Measurements from ENCODE around the gene FBXO17.
"Not testable (repeated sequence)": the region's sequence is repeated elsewhere in the genome, so short reads cannot be mapped to it uniquely, and the experiment has no call there.

FBXO17 gene

DNA sequence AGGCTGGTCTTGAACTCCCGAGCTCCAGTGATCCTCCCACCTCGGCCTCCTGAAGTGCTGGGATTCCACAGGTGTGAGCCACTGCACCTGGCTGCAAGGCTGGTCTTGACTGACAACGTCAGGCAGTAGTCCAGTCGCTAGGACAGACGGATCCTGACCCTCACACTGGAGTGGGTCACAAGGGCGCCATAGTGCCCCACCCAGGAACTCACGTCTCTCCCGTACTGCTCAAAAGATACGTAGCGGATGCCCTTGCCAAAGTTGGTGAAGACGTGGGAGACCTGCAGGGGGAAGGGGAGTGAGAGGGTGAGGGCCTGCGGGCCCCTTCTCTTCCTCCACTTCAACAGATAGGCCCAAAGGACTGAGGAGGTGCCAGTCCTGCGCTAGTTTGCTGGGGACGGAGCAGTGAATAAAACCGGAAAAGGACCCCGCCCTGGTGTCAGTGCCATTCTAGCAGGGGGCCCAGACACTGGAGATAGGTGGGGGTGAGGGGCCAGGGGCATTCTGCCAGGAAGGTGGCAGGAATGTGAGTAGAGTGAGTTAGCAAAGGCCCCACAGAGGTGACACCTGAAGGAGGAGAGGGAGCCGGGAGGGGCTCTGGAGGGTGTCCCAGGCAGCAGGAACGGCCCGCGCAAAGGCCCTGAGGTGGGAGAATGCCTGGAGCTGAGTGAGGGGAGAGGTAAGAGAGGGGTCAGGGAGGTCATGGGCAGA is 32.9 kb downstream of the FBXO17 start:
- DNase-seq = no peak

DNA sequence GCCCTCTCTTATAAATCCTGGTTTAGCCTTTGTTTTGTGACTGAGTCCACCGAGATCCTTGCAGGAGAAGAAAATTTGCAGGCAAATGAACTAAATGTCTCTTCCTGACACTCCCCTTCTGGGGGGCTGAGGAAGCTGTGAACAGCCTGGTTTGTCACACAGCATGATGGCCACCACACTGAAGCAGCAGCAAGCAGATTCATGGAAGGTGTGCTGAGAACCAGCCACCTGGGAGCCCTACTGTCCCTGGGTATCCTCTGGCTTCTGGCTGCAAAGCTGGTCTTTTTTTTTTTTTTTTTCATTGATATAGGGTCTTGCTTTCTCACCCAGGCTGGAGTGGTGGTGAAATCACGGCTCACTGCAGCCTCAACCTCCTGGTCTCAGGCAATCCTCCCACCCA is 33.6 kb downstream of the FBXO17 start:
- DNase-seq = no peak

DNA sequence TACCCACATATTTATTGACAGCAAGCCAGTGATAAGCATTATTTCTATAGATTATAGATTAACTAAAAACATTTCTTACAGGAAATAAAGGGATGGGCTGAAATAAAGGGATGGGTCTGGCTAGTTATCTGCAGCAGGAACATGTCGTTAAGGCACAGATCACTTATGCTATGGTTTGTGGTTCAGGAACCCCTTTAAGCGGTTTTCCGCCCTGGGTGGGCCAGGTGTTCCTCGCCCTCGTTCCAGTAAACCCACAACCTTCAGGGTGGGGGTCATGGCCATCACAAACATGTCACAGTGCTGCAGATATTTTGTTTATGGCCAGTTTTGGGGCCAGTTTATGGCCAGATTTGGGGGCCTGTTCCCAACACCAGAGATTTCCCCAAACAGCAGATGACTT is 34.1 kb downstream of the FBXO17 start:
- DNase-seq = not testable (repeated sequence)

DNA sequence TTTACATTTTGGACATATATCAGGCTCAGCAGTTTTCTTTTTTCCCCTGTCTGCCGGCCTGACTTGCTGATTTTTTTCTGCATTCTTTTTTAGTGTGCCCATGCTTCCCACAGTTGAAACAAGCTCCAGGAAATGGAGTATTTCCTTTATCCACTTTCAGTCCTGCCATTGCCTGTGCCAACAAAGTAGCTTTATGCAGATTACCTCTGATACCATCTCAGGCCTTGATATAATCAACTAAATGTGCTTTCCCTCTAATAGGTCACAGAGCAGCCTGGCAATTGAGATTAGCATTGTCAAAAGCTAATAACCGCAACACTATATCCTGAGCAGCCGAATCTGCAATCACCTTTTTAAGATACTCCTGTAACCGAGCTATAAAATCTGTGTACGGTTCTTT is 35.6 kb downstream of the FBXO17 start:
- DNase-seq = no peak

DNA sequence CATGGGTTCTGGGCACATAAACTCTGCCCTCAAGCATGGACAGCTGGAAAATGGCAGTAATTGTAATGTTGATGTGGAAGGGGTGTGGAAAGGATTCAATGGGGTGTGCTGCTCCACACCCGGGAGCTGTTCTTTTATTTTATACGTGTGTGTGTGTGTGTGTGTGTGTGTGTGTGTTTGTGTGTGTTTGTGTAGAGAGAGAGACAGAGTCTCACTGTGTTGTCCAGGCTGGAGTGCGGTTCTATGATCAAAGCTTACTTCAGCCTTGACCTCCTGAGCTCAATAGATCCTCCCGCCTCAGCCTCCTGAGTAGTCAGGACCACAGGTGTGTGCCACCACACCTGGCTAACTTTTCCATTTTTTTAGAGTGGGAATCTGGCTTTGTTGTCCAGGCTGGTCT is 42.0 kb downstream of the FBXO17 start:
- DNase-seq = no peak

DNA sequence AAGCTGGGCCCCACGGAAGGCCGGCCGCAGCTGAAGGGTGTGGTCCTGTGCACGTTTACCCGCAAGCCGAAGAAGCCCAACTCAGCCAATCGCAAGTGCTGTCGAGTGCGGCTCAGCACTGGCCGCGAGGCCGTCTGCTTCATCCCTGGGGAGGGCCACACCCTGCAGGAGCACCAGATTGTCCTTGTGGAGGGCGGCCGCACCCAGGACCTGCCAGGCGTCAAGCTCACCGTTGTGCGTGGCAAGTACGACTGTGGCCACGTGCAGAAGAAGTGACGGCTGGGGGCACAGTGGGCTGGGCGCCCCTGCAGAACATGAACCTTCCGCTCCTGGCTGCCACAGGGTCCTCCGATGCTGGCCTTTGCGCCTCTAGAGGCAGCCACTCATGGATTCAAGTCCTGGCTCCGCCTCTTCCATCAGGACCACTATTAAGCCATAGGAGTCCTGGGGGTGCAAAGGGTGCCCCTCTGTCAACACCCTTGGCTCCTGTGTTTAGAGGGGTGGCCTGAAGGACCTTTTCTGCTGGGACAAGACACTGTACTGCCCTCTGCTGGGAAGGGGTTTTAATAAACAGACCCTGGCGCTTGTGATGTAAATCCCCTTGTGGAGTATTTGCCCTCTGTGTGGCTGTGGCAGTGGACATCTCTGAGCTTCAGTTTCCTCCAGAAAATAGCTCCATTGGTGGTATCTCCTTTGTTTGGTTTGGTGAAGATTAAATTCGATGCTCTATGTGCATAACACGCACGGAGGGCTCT is 42.9 kb downstream of the FBXO17 start:
- peak; percentile 32 to 39 for DNase-seq

DNA sequence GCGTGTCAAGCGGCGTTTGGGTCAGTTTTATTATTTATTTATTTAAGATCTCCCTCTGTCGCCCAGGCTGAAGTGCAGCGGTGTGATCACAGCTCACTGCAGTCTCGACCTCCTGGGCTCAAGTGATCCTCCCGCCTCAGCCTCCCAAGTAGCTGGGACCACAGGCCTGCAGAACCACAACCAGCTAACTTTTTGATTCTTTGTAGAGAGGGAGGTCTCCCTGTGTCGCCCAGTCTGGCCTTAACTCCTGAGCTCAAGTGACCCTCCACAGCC is 44.1 kb downstream of the FBXO17 start:
- no peak for DNase-seq

DNA sequence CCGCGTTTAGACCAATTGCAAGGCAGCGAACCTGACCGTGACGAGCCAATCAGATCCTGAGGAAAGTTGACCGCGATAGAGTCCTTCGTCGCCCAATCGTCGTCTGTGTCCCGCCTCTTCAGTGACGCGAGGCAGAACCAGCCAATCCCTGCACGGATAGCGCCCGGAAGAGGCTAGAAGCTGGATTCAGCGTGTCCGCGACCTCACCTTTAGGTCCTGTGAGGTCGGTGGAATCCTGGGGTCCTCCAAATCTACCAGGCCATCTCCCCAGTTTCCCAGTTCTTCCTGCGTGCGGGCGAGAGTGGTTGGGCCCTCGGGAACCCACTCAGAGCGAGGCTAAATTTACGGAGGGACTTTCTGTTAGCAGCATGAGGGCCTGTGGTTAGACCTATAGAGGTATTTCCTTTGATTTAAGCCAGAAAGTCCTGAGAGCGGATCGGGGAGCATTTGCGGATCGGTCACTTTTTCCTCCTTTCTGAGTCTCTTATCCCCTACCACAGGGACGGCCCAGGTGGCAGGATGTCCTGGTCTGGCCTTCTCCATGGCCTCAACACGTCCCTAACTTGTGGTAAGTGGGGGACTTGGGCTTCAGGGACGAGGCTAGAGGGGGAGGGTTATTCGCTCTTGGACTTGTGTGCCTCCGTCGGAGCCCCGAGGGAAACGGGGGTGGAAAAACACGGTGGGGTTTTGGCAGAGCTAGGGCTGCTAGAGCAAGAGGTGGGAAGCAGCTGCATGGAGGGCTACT is 44.6 kb downstream of the FBXO17 start, which contains the start of gene MRPS12:
Gene MRPS12, plus strand, starts transcription at position 169 of the 745 bp plus-strand sequence. Its CDS starts 351 bp downstream, at position 520.
- DNase-seq = peak; percentile 98

DNA sequence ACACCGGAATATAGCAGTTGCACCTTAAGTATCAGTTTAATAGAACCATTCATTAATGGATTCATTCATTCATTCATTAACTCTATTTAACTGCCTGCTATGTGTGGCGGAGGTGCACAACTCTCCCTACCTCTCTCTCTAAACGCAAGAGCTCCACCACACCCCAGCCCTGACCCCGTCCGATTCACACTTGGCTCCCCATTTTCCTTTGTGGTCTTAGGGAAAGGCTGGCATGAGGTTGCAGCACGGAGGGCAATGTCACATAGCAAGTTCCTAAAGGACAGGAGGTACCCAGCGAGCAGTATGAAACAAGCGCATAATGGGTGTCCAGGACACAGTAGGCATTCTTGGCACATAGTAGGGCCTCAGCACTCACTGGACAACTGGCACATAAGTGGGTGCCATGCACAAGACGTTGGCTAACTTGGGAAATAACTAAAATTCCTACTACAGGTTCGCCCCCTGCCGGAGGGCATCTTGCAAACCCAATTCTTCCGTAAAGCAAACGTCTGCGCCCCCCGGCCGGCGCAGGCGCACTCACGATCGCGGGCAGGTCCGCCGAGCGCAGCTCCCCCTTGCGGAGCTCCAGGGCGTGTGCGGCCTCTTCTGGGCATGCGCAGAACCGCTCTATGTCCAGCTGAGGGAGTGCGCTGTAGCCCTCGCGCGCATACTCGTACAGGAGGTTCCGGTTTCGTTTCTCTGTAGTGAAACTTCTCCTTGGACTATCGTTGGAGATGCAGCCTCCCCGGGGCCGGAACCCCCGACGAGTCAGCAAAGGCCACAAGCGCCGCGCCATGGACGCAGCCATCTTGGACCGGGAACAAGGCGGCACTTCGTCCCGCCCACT is 45.4 kb downstream of the FBXO17 start, which contains the start of gene SARS2:
Gene SARS2, minus strand, starts transcription at position 835 of the 847 bp plus-strand sequence. Its CDS starts 27 bp downstream, at position 808.
- peak; percentile 90 to 92 for DNase-seq

DNA sequence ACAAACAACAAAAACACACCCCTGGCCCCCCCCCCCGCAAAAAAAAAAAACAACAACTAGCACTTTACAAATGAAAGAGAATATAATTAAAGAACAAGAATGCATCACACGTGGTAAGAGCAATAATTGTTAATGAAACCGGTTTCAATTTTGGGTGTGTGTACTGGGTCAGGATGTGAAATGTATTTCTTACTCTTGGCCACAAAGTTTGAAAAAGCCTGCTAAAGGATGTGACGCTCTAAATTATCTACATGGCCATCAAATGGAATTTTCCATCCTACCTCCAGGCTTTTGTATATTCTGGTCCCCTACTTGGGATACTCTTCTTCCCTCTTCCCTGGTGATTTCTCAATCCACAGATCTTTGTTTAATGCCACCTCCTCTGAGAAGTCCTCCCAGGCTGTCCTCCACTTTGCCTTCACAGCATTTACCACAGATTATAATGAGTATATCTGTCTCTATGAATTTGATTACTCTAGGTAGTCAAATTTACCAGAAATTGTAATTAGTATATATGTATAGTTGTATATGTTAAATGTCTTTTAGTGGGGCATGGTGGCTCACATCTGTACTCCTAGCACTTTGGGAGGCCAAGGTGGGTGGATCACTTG is 47.0 kb downstream of the FBXO17 start:
- DNase-seq = no peak

DNA sequence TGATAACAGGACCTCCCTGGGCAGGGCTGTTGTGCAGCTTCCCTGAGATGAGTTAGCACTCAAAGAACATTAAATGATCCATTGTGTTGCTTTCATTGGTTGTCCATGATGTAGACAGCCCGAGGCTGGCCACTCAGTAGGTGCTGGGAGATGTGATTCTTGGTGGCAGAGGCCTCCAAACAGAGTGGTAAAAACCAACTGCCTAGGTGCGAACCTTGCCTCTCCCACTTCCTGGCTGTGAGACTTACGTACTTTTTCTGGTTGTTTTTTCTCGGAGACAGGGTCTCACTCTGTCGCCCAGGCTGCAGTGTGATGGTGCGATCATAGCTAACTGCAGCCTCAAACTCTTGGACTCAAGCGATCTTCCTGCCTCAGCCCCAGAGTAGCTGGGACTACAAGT is 51.2 kb downstream of the FBXO17 start:
- no peak for DNase-seq

DNA sequence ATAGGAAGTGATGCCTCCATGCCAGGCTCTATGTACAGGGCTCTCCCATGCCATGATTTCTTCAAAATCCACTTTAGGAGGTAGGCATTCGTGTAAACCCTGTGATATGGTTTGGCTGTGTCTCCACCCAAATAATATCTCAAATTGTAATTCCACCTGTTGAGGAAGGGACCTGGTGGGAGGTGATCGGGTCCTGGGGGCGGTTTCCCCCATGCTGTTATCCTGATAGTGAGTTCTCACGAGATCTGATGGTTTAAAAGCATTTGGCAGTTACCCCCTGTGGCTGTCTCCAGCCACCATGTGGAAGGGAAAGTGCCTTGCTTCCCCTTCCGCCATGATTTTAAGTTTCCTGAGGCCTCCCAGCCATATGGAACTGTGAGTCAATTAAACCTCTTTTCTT is 53.1 kb downstream of the FBXO17 start:
- DNase-seq = no peak

DNA sequence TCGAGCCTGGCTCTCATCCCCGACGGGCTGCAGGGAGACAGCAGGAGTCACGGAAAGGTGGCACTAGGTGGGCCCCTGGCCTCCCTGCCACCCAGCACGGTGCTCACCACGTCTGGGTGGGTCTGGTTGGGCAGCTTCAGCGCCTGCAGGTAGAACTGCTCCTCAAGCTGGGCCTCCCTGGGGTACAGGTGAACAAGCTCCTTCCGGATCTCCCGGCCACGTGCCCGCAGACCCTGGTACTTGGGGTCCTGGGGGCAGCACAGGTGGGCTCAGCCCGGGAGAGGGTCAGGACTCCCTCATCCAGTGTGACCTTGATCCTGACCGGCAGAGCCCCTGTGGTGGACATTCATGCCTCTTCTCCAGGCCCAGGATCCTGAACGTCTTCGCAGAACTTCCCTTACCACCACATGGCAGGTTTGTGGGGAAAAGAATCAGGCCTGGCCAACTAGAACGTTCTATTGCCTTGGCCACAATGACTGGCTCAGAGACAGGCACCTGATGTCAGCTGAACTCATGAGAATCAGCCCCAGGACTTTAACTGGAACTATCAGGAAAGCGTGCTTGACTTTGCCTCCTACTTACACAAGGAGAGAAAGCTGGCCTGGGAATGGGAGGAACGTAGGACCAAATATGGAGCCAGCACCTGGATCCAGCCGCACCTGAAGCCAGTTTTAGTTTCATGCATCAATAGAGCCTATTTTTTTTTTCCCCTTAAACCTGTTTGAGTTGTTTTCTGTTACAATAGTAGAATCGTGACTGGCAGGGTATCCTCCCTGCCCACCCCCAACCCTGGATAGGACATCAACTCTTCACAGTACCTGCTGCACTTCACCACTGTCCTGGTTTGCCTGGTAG is 53.9 kb downstream of the FBXO17 start:
- no peak for DNase-seq

DNA sequence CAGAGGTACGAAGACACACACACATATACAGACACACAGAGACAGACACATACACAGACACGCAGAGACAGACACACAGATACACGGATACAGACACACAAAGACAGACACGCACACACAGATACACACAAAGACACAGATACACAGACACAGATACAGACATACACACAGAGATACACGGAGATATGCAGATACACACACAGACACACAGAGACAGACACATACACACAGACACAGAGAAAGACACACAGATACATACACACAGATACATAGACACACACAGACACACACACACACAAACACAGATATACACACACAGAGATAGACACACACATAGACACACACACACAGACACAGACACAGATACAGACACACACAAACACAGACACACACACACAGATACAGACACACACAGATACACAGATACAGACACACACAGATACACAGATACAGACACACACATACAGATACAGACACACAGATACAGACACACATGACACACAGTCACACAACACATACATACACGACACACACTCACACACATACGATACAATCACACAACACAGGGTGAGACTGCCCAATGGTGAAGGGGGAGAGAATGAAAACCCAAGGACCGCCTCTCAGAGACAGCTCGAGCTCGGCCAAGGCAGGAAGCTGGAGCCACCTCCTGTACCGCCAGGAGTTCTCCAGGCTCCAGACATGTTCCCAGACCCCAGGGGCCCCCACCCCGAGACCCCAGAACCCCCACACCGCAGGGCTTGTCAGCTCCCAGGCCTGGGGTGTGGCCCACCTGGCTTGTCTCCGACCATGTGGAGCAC is 54.7 kb downstream of the FBXO17 start:
- no peak for DNase-seq

DNA sequence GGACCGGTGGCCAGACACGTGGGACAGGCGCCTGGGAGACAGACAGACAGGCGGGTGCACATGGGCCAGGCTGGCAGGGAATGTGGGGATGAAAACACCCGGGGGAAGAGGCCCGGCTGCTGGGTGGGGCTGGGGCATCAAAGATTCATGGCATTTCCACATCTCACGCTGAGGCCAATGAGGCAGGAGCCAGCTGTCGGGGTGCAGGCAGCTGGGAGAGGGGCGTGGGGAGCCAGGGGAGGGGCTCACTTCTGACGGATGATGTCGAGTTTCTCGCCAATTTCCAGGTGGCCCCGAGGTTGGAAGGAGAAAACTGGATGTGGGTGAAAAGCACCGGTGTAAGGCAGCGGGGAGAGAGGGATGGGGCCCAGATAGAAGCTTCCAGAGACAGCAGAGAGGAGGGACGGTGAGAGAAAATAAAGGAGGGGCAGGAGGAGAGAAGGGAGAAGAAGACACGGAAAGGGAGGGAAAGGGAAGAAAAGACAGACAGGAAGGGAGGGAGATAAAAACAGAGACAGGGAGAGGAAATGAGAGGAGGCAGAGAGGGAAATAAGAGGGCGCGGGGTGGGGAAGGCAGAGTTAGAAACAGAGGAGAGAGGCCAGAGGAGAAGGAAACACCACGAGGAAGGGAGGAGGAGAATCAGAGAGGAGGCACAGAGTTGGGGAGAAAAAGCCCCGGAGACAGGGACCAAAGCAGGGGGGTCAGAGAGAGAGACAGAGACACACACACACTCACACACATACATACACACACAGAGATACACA is 55.5 kb downstream of the FBXO17 start:
- no peak for DNase-seq

DNA sequence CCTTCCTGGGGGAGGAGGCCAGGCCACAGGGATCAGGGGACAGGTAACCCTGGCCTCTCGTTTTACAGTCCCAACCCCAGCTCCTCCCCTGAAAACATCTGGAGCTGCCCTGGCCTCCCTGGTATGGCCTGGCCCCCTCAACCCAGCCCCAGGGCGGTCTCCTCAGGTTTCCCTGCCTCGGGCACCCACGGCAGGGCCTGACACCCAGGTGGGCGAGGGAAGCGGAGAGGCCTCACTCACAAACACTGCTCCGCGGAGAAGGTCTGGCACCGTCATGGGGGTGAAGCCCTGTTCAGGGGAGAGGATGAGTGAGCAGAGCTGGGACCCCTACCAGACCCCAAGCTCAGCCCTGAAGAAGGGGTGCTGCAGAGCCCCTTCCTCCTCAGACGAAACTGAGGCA is 57.0 kb downstream of the FBXO17 start:
- DNase-seq = no peak

DNA sequence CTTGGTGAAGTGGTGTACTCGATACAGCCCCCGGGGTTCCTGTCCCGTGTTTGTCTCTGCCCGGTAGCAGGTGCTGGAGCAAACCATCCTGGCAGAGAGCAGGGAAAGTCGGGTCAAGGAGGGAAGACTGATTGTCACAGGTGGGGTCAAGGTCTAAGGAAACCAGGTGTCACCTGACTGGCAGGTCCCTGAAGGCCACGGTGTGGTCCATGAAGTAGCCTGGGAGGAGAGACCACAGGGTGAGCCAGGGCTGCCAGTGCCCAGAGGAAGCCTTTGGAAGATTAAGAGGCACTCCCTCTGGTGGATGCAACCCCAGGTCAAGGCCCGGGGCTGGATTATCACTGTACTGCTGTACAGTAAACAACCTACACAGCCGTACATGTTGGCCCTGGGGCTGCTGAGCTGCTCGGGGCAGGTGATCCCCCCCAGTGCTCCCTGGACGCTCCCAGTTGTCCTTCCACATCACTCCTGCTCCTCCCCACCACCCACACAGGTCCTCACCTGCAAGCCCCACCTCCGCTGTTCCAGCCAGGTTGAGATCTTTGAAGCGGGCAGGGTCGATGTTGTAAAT is 57.5 kb downstream of the FBXO17 start:
- DNase-seq = no peak

DNA sequence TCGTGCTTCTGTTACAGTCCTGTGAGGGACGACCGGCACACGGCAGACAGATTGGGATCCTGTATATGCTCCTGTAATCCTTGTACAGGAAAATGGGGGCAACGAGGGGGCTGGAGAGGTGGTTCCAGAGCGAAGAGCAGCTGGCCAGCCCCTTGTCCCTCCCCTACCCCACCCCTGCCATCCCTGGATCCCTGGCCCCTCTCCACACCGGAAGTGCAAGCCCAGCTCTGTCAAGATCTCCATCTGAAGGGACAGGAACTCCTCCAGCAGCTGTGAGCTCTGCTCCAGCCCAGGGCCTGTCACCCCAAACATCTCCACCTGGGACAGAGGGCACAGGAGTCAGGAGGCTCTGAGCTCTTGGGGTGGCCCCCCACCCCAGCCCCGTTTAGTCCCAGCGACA is 58.0 kb downstream of the FBXO17 start:
- no peak for DNase-seq
